Heart left ventricle (tissue), 13 donors: ENCODE measurements around the gene STEAP4.

Experiments
- POLR2A ChIP-seq, 2 donors: fragments of 450-650 bp; IDR thresholded peaks; one replicate each; pipeline ENCODE4 v1.6.1; 2017; ENCODE audit warnings: antibody characterized with exemption in 2 of 2, mild to moderate bottlenecking in 2 of 2, moderate library complexity in 2 of 2
- TF ChIP-seq, protein P1 (sequence below), 12 donors: fragments of 200-600 bp; sonication (generic) in 4 of 12; IDR thresholded peaks; one replicate each; pipeline versions ENCODE4 v1.5.0 to v1.8.0; 2018 to 2022; ENCODE audit warnings: antibody characterized with exemption in 12 of 12, mild to moderate bottlenecking in 5 of 12
- donor health status: ischemic (EF 13 %, LVEDD 7.1; RV severe dilation, severe dysfunction).
- donor health status: DM: no; HTN: yes; CAD: no.
- donor health status: DM: no; HTN: no; CAD: no.
- donor health status: ischemic (EF 25% LVEDD 6.9; RV normal size, moderate dysfunction).
- donor health status: ischemic (EF 25% LVEDD 5.7; RV mildly dilated, moderate dysfunction).
- donor health status: ischemic (EF 35%, LVEDD 5.7; RV mildly dilated, moderate dysfunction).
- donor health status: nonischemic (EF 11% LVEDD 7.7; RV severe dilation, severe dysfunction).
- donor health status: DM: yes; HTN: yes; CAD: no.
- donor health status: PGD.
- donor health status: ischemic (EF 29% LVEDD 5.4; RV normal size, mild dysfunction).
- donor health status: nonischemic (EF 23%, LVEDD 6.1; RV moderate dilation, normal function).

DNA sequence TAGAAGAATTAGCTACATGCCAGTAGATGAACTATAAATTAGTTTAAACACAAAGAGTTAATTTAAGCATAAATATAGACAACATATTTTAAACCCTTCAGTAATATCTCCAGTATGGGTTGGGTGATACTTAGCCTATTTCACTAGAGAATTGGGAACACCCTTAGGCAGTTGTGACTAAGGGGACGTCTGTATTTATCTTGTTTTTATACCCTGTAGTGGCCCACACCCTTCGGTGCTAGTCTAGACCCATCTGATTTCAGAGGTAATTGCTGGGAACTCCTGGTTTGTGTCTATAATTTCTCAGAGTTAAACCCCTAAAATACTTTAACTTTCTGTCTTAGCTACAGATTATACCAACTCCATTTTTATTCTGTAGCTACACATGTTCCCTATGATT lies 11.5 kb upstream of the STEAP4 start:
- TF ChIP-seq POLR2A (IDR thresholded peaks at IDR 0.05) = no peak
- TF ChIP-seq, protein P1, sequence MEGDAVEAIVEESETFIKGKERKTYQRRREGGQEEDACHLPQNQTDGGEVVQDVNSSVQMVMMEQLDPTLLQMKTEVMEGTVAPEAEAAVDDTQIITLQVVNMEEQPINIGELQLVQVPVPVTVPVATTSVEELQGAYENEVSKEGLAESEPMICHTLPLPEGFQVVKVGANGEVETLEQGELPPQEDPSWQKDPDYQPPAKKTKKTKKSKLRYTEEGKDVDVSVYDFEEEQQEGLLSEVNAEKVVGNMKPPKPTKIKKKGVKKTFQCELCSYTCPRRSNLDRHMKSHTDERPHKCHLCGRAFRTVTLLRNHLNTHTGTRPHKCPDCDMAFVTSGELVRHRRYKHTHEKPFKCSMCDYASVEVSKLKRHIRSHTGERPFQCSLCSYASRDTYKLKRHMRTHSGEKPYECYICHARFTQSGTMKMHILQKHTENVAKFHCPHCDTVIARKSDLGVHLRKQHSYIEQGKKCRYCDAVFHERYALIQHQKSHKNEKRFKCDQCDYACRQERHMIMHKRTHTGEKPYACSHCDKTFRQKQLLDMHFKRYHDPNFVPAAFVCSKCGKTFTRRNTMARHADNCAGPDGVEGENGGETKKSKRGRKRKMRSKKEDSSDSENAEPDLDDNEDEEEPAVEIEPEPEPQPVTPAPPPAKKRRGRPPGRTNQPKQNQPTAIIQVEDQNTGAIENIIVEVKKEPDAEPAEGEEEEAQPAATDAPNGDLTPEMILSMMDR (IDR thresholded peaks at IDR 0.05) = no peak
